OCI-LY1 (cell line): ENCODE measurements around the gene SPATA9.
A peak's percentile ranks its signal among the peaks of the same experiment; 100 is the strongest.

Source experiments
- H2AFZ ChIP-seq: fragments of 200-600 bp; sonication (generic), shearing (Covaris generic); 2 replicates; pipeline ENCODE4 v1.6.0; 2014; ENCODE audit warnings: antibody characterized with exemption, mild to moderate bottlenecking, low read length
- H3F3A ChIP-seq: fragments of 200-600 bp; sonication (generic), shearing (Covaris generic); 2 replicates; pipeline ENCODE4 v1.6.0; 2014; ENCODE audit warnings: mild to moderate bottlenecking, antibody characterized with exemption, low read length, moderate library complexity; ENCODE audit not compliant: insufficient read depth
- H3K27ac ChIP-seq: fragments of 200-600 bp; sonication (generic); 2 replicates; pipeline ENCODE4 v1.5.1; 2014; ENCODE audit warnings: low read length, mixed run types, mild to moderate bottlenecking, low read depth; ENCODE audit not compliant: poor library complexity, severe bottlenecking
- H3K27me3 ChIP-seq: fragments of 200-600 bp; sonication (generic); 2 replicates; pipeline ENCODE4 v1.6.0; 2014; ENCODE audit warnings: antibody characterized with exemption, mild to moderate bottlenecking, low read length, moderate library complexity; ENCODE audit not compliant: insufficient read depth
- H3K36me3 ChIP-seq: fragments of 200-600 bp; sonication (generic); 2 replicates; pipeline ENCODE4 v1.6.1; 2014; ENCODE audit warnings: mild to moderate bottlenecking, antibody characterized with exemption, low read length, moderate library complexity, mixed read lengths; ENCODE audit not compliant: insufficient read depth
- H3K4me1 ChIP-seq: fragments of 200-600 bp; sonication (generic); 2 replicates; pipeline ENCODE4 v1.5.1; 2014; ENCODE audit warnings: mild to moderate bottlenecking, low read length, moderate library complexity; ENCODE audit not compliant: insufficient read depth, severe bottlenecking
- H3K4me2 ChIP-seq: fragments of 200-600 bp; sonication (generic), shearing (Covaris generic); 2 replicates; pipeline ENCODE4 v1.6.1; 2014; ENCODE audit warnings: low read length
- H3K4me3 ChIP-seq: fragments of 200-600 bp; sonication (generic); 2 replicates; pipeline ENCODE4 v1.5.1; 2014; ENCODE audit warnings: low read length, low read depth, mild to moderate bottlenecking, mixed read lengths; ENCODE audit not compliant: poor library complexity, severe bottlenecking
- H3K79me2 ChIP-seq: fragments of 200-600 bp; shearing (Covaris generic); 2 replicates; pipeline ENCODE4 v1.6.1; 2016; ENCODE audit warnings: mixed run types, low read length, mixed read lengths; ENCODE audit not compliant: insufficient read depth
- H3K9ac ChIP-seq: fragments of 200-600 bp; sonication (generic), shearing (Covaris generic); 2 replicates; pipeline ENCODE4 v1.6.1; 2014; ENCODE audit warnings: mild to moderate bottlenecking, low read length, mixed read lengths
- H3K9me2 ChIP-seq: fragments of 200-600 bp; sonication (generic), shearing (Covaris generic); 2 replicates; pipeline ENCODE4 v1.6.1; 2014; ENCODE audit warnings: low read depth, mild to moderate bottlenecking, low read length, mixed read lengths
- H3K9me3 ChIP-seq: fragments of 200-600 bp; shearing (Covaris generic); 2 replicates; pipeline ENCODE4 v1.6.1; 2014; ENCODE audit warnings: low read length, mixed read lengths
- H4K20me1 ChIP-seq: fragments of 200-600 bp; sonication (generic), shearing (Covaris generic); 2 replicates; pipeline ENCODE4 v1.6.0; 2016; ENCODE audit warnings: mild to moderate bottlenecking, low read length; ENCODE audit not compliant: insufficient read depth
- EZH2 ChIP-seq: fragments of 200-600 bp; sonication (generic), shearing (Covaris generic); IDR thresholded peaks from 2 replicates; pipeline ENCODE4 v1.8.0; 2017; ENCODE audit warnings: borderline replicate concordance, mixed run types, mild to moderate bottlenecking, antibody characterized with exemption, low read length, moderate library complexity, mixed read lengths
- TF ChIP-seq, protein P1 (sequence below): fragments of 200-600 bp; sonication (generic), shearing (Covaris generic); IDR thresholded peaks from 2 replicates; pipeline ENCODE4 v1.5.1; 2017; ENCODE audit warnings: mild to moderate bottlenecking, antibody characterized with exemption, low read length, moderate library complexity, mixed read lengths

The SPATA9 gene

DNA sequence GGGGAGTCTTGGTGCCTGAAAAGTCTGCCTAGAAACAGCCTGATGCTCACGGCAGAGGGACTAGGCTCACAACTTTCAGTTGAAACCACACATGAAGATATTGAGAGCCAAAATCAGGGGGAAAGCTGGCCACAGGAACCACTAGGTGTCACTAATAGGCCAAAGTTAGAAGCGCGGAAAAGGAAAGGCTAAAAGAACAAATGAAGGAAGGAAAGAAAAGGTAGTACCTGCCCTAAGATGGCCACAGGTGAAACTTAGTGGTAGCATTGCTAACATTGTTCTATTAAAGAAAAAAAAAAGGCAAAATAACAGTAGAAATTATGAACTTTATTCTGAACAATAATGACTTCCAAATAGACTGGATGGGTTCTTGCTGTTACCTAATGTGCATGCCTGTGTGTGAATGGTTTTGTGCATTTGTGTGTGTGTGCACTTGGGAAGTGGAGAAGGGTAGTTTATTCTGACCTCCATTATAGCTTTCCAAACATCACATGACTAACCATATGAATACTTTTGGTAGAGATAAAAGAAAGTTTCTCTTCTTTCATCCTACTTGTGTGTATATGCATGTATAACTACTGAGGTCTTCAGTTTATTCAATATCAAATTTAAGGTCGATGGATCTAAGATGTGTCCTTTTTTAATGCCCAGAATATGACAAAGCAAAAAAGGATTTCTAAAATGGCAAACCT is 38.3 kb downstream of the SPATA9 start:
- peaks cover 29% of the 10 kb centered on the region for H3K4me1 ChIP-seq
- H2AFZ ChIP-seq, result peak overlapping the region; percentile 86; the same call in 1 of the 2 replicates
- H3K27me3 ChIP-seq, result no peaks in the 10 kb centered on the region
- no peaks in the 10 kb centered on the region for H3K9me3 ChIP-seq
- no peak overlapping the region; the same call in 1 of the 2 replicates for H3K9ac ChIP-seq
- H3K27ac ChIP-seq, result no peak overlapping the region
- H3K9me2 ChIP-seq, result no peaks in the 10 kb centered on the region
- H3K36me3 ChIP-seq, result no peaks in the 10 kb centered on the region
- no peak overlapping the region for H3K4me3 ChIP-seq
- no peaks in the 10 kb centered on the region for H4K20me1 ChIP-seq
- TF ChIP-seq, protein P1, sequence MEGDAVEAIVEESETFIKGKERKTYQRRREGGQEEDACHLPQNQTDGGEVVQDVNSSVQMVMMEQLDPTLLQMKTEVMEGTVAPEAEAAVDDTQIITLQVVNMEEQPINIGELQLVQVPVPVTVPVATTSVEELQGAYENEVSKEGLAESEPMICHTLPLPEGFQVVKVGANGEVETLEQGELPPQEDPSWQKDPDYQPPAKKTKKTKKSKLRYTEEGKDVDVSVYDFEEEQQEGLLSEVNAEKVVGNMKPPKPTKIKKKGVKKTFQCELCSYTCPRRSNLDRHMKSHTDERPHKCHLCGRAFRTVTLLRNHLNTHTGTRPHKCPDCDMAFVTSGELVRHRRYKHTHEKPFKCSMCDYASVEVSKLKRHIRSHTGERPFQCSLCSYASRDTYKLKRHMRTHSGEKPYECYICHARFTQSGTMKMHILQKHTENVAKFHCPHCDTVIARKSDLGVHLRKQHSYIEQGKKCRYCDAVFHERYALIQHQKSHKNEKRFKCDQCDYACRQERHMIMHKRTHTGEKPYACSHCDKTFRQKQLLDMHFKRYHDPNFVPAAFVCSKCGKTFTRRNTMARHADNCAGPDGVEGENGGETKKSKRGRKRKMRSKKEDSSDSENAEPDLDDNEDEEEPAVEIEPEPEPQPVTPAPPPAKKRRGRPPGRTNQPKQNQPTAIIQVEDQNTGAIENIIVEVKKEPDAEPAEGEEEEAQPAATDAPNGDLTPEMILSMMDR, result peak; percentile 88
- TF ChIP-seq EZH2, result no peak
- no peaks in the 10 kb centered on the region for H3F3A ChIP-seq
- no peak overlapping the region for H3K4me2 ChIP-seq
- H3K79me2 ChIP-seq, result no peaks in the 10 kb centered on the region

DNA sequence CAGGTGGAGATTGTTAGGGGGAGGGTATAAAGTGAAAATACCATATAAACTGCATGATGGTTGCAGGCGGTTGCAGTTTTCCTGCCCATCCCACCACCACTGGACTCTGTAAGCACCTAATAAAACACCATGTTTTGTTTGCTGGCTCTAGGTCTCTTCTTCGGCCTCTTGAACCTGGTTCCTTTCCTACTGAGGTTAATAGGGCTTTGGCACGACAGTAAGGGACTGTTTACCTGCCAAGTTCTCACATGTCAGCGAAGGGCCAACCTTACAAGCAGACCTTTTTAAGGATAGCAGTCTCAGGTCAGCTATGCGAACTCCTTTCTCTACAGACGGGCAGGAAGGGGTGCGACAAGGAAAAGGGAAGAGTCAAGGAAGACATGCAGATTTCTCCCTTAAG is 39.6 kb downstream of the SPATA9 start:
- peaks cover 26% of the 10 kb centered on the region for H3K4me1 ChIP-seq
- no peaks in the 10 kb centered on the region for H3K9me3 ChIP-seq
- no peaks in the 10 kb centered on the region for H3K9me2 ChIP-seq
- no peaks in the 10 kb centered on the region for H3F3A ChIP-seq
- no peaks in the 10 kb centered on the region for H3K79me2 ChIP-seq
- no peak overlapping the region for H3K4me3 ChIP-seq
- H2AFZ ChIP-seq, result no peak overlapping the region
- H3K9ac ChIP-seq, result no peak overlapping the region
- H4K20me1 ChIP-seq, result no peaks in the 10 kb centered on the region
- TF ChIP-seq EZH2, result no peak
- TF ChIP-seq, protein P1, result no peak
- H3K36me3 ChIP-seq, result no peaks in the 10 kb centered on the region
- no peak overlapping the region for H3K27ac ChIP-seq
- H3K27me3 ChIP-seq, result no peaks in the 10 kb centered on the region
- no peak overlapping the region for H3K4me2 ChIP-seq

DNA sequence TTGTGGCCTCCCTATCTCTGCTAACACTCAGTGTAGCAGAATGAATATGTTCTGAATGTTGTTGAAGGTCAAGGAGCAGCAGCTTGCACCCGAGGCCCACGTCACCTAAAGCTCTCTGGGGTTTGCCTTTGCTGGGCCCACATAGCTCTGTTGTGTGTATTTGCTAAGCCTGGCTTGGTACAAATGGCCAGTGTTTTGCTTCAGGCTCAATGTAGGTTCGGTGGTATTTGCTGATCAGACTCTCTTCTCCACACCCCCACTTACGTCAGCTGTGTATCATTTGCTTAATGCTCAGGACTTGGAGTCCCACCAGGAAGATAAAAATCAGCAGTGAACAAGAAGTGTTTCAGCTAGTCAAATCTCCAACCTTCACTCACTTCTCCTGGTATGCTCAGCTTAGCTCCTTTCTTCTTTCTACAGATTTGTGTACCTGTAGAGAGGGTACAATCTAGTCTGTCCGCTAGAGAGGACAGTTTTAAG is 41.0 kb downstream of the SPATA9 start:
- Histone ChIP-seq H3K36me3 (no peaks in the 10 kb centered on the region), H3K79me2 (no peaks in the 10 kb centered on the region), H3K27me3 (no peaks in the 10 kb centered on the region), H3K27ac (no peak overlapping the region), H4K20me1 (no peaks in the 10 kb centered on the region), H3K4me2 (no peak overlapping the region), H3F3A (no peaks in the 10 kb centered on the region), H3K9ac (no peak overlapping the region), H3K4me1 (peaks cover 12% of the 10 kb centered on the region), H3K4me3 (no peak overlapping the region), H3K9me2 (no peaks in the 10 kb centered on the region), H2AFZ (no peak overlapping the region), H3K9me3 (no peaks in the 10 kb centered on the region)
- TF ChIP-seq EZH2, result no peak

DNA sequence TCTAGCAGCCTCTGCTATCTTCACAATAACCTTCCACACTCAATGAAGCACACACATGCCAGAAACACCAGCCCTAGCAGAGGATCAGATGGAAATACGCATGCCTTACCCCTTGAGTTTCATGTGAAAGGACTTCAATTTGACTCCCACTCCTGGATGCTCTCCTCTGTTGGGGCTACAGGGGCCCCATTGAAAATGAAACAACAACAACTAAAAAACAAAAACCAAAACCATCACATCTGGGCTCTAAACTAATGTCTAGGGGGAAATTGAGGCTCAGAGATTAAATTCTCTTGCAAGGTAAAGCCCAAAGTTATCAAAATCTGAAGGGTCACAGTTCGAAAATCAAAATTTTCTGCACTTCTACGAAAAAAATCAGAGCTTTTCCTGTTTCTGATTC is 44.2 kb downstream of the SPATA9 start:
- no peaks in the 10 kb centered on the region for H4K20me1 ChIP-seq
- no peak overlapping the region for H2AFZ ChIP-seq
- H3K4me2 ChIP-seq, result no peak overlapping the region
- H3F3A ChIP-seq, result no peaks in the 10 kb centered on the region
- TF ChIP-seq EZH2, result no peak
- TF ChIP-seq, protein P1, result no peak
- no peak overlapping the region for H3K27ac ChIP-seq
- H3K27me3 ChIP-seq, result no peaks in the 10 kb centered on the region
- no peak overlapping the region for H3K4me3 ChIP-seq
- no peaks in the 10 kb centered on the region for H3K4me1 ChIP-seq
- no peaks in the 10 kb centered on the region for H3K9me3 ChIP-seq
- no peaks in the 10 kb centered on the region for H3K36me3 ChIP-seq
- H3K79me2 ChIP-seq, result no peaks in the 10 kb centered on the region
- no peaks in the 10 kb centered on the region for H3K9me2 ChIP-seq
- H3K9ac ChIP-seq, result no peak overlapping the region
